COLO668 (cell line): Measurements from ENCODE around the gene WDR54.
"Not testable (repeated sequence)": the region's sequence is repeated elsewhere in the genome, so short reads cannot be mapped to it uniquely, and the experiment has no call there.

Experiments
- DNase-seq: peaks from one replicate; lab custom pipeline; 2025; ENCODE audit not compliant: unreplicated experiment; lab: John Stamatoyannopoulos, UW

WDR54 gene

GRCh38 chr2:74406035-74406434 lies 15.5 kb upstream of the WDR54 start:
- DNase-seq: peak; percentile 10

- no peak for DNase-seq
Measured at GRCh38 chr2:74407682-74408081, 13.8 kb upstream of the WDR54 start.

DNA sequence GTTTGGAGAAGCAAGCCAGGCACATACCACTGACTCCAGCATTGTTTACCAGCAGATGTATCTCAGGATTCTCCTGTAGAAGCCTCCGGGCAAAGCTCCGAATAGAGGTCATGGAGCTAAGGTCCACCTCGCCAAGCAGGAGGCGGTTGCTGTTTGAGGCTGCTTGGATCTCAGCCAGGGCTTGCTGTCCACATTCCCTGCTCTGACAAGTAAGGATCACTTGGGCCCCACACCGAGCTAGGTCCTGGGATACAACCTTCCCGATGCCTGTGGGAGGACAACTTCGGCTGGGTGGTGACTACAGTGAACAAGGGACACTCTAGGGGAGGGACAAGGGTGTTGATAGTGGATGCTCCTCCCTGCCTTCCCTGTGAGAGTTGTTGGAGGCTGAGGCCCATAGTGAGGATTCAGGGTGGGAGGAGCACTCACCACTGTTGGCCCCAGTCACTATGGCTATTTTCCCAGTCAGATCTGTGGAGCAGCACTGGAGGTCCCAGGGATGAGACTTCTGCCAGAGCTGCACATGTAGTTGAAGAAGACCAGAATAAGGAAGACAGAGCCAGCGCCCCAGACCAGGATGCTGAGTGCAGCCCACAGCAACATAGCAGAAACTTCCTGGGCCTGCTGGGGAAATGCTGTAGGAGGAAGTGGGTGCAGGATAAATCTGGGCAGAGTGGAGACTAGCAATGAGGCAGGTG lies 8.4 kb upstream of the WDR54 start:
- DNase-seq: no peak

DNA sequence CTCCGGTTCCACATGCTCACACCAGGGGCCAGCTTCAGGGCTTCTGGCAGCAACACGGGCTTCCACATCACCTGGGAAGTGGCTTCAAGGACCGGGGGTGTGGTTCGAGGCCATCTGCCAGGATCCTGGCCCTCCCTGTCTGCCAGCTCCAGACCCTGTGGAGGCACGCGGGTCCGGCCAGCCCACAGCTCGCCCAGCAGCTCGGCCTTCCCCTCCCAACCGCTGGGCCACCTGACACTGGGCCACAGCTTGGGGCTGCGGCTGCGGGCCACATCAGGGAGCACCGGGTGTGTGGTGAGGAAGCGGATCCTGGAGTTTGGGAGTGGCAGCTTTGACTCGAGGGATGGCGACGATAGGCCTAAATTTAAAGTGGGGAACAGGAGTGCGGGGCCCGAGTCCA lies 7.1 kb upstream of the WDR54 start:
- DNase-seq: peak; percentile 35

DNA sequence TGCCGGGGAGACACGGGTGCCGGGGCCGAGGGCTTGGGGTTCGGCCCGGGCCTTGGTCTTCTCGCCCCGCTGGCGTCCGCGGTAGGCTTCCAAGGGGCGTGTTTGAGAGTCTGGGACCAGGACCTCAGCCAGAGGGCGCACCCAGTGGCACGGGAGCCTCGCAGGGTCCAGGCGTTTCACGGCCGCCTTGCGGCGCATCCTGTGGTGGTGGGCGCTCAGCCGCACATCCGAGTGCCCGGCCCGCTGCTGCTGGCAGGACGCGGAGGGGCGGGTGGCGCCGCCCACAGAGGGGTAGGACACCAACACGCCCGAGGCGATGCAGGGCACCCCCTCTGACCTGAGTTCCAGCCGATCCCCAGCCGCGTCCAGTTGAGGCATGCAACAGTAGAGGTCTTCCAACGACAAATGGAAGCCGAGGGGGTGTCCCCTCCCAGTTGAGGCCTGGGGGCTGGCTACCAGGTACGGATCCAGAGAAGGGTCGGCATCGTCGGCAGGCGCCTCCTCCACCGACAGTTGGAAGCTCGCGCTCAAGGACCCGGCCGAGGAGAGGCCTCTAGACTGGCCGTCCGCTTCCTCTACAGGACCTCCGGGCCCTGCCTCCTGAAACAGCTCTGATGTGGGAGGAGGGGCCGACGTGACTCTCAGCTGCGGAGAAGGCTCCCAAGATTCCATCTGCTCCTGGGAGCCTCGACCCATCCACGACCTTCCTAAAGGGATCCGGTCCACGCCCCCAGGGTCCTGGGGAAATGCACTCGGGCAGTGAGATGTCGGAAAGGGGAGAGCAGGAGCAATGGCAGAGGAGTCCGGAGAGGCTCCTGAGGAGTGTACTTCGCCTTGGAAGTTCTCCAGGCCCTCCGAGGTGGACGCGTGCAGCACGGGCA lies 6.4 kb upstream of the WDR54 start:
- DNase-seq: peak; percentile 53

DNA sequence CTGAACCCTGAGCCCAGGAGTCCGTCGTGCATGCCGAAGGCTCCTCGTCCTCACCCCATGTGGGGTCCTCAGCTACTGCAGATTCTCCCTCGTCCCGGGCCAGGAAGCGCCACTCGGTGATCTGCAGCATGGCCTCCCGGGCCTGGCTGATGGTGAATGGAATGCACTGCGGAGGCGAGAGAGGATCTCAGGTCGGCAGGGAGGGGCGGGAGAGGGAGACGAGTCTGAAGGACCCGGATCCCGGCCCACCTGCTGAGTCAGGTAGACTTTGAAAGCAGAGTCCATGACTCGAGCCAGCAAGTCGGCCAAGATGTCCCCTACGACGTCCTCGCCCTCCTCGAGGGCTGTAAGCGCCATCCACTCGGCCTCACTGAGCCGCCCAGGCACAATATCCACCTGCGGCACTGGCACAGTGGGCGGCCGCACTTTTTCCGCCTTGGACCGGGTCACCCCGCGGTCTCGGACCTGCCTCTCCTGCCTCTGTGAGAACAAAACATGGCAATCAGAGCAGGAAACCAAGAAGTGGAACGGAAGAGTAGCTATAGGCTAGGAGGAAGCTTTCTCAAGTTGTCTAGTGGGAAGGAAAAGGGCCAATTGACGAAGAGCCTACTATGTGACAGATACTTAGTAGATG lies 5.7 kb upstream of the WDR54 start:
- DNase-seq: peak; percentile 18

GRCh38 chr2:74416778-74417177 lies 4.8 kb upstream of the WDR54 start:
- DNase-seq: no peak

- DNase-seq: no peak
Measured at GRCh38 chr2:74417197-74417596, 4.3 kb upstream of the WDR54 start.

- DNase-seq: no peak
Measured at GRCh38 chr2:74417763-74418162, 3.8 kb upstream of the WDR54 start.

DNA sequence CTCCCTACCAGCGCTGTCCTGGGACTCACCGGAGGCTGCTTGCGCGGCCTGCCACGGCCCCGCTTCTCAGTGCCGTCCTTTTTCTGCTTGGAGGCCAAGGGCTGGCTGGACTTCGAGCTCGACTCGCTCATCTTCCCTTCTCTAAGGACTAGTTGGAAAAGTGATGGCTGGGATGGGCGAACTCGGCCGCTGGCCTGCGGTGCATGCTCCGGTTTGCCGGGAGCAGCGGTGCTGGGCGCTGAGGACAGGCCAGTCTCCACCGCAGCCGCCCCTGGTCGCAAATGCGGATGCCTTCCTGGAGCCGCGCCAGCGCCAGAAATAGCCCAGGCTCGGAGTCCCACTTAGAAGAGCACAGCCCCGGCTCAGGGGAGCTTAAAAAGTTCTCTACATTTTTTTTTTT lies 3.2 kb upstream of the WDR54 start:
- no peak for DNase-seq

DNA sequence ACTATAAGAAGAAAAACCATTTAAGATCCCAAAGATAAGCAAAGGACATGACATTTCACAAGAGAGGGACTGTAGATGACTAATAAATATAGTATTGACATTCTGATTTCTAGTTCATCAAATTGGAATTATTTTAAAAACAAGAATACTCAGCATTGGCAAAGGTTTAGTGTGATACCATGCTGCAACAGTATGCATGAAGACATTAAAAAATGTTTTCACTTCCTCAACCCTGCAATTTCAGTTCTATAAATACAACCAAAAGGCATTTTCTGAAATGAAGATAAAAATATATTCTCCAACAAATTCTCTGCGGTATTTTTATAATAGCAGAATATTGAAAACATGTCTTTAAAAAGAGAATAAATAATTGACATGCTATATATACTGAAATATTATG lies 2.2 kb upstream of the WDR54 start:
- DNase-seq: no peak

DNA sequence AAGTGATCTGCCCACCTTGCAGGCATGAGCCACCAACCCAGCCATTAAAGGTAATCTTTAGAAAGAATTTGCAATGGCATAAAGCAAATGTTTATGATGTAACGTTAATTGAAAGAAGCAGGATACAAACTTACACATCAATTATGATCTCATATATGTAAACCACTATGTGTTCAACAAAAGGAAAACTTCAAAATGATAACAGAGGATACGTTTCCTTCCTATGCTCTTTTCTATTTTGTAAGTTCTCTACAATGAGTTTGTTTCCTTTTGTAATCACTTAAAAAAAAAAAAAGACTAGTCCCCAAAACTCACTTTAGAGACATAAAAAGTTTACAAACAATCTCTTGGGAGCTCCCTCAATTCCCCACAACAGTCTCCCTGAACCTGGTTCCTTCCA lies 1.5 kb upstream of the WDR54 start:
- no peak for DNase-seq

- not testable (repeated sequence) for DNase-seq
Measured at GRCh38 chr2:74420443-74421103, 957 bp upstream of the WDR54 start.

DNA sequence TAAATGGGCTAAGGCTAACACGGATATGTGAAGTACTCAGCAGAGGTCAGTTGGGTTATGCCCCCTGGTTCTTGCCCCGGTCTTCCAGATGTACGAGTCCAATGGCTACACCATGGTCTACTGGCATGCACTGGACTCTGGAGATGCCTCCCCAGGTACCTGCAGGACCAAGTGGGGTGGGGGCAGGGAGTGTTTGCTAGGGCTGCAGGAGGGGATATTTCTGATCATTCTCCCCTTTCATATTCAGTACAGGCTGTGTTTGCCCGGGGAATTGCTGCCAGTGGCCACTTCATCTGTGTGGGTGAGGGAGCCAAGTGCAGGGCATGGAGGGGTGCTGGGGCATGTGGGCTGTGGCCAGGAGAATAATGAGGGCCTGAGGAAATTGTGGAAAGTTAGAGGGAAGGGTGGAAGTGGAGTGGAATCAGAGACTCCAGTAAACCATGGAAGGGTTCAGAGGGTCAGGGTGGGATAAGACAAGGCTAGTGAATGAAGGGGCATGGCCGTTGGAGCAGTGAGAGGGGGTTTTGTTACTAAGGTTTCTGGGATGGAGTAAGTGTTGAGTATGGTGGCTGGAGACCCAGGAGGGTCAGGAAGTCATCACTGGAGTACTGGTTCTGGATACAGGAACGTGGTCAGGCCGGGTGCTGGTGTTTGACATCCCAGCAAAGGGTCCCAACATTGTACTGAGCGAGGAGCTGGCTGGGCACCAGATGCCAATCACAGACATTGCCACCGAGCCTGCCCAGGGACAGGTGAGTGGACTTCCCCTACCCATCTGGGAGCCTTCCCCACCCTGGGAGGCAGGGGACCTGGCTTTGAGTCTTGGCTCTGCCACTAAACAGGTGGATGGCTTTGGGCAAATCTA lies 1.9 kb downstream of the WDR54 start:
- DNase-seq: no peak

DNA sequence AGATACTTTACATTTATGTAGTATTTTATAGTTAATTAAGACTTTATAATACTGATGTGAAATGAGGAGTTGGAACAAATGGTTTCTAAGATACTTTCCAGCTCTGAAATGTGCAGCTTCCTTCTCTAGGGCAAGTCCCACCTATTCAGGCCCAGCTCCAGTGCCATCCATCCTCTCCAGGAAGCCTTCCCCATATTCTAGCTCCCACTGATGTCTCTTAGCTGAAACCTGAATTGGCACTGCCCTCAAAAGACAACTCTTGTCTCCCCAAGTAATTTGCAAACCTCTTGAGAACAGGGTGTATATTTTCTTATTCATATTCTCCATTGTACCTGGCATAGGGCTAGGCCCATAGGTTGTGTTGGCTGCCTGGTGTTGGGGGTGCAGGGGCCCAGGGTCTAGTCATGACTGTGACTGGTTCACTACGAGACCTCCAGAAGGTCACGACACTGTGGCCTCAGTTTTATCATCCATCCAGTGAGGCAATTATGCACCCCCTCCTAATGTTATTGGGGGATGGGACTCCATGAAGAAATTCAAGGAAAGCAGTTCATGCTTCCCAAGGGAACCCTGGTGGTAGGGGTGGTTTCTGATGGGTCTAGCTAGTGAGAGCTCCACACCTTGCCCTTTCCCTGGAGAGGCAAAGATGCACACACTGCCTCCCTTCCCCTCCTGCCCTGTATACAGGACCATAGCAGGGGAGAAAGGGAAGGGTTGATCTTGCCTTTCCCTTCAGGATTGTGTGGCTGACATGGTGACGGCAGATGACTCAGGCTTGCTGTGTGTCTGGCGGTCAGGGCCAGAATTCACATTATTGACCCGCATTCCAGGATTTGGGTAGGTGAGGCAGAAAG lies 2.8 kb downstream of the WDR54 start:
- DNase-seq: no peak

DNA sequence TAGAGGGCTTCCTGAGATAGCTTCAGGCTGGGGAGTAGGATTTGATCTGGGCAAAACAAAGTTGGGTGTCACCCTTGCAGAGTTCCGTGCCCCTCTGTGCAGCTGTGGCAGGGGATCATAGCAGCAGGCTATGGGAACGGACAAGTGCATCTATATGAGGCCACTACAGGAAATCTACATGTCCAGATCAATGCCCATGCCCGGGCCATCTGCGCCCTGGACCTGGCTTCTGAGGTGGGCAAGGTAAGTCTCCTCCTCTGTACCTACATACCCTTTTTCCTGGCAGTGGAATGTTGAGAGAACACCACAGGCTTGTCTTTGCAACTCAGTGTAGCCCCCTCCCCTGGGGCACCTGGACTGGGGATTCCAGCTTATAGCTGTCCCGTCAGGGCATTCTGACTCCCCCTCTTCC lies 3.5 kb downstream of the WDR54 start:
- no peak for DNase-seq

GRCh38 chr2:74425523-74425922 lies 4.0 kb downstream of the WDR54 start:
- no peak for DNase-seq

- no peak for DNase-seq
Measured at GRCh38 chr2:74426181-74426758, 4.7 kb downstream of the WDR54 start.

DNA sequence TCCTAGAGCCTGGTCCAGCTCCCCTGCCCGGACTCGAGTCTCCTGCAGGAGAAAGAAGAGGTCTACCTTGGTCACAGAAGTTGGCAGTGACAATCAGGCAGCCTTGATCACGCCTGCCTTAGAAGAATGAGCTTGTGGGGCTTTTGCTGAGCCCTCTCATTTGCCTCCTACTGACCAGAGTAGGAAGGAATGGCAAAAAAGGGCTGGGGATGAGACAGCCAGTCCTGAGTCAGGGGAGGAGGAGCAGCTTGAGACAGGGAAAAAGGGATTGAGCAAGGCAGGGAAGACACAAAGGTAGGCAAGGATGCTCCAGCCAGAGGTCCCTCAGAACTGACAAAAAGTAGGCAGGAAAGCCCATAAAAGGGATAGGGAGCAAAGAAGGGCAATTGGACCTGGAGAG lies 6.0 kb downstream of the WDR54 start:
- no peak for DNase-seq
